Activated CD4-positive, alpha-beta memory T cell treated with anti-CD3 and anti-CD28 coated beads, Interleukin-2, amount 10 ng/mL, durations not matched to agents 7 days and 5 days (primary cell): Measurements from ENCODE around the gene KRCC1. TPM values are rescaled to one million over a fixed set of nuclear protein-coding genes. Genes with fewer than 3 reads are reported as not detected.

ENCODE experiments used
- CTCF ChIA-PET: fragments of 350-600 bp; sonication (Branson Sonifier 250); formaldehyde crosslinking; loops from one replicate; lab custom pipeline; 2021; ENCODE audit warnings: antibody characterized with exemption, inconsistent platforms; lab: Charles Lee
- POLR2A ChIA-PET: fragments of 350-600 bp; sonication (Branson Sonifier 250); formaldehyde crosslinking; loops from one replicate; lab custom pipeline; 2021; ENCODE audit warnings: antibody characterized with exemption; lab: Charles Lee
- DNase-seq: peaks from one replicate; pipeline ENCODE4 v3.0.0-alpha.2; 2020
- H3K27ac Mint-ChIP-seq: one replicate; pipeline ENCODE4 v1.8.0; 2021; ENCODE audit warnings: mild to moderate bottlenecking, mixed read lengths
- H3K27me3 Mint-ChIP-seq: one replicate; pipeline ENCODE4 v1.8.0; 2021; ENCODE audit warnings: mixed read lengths
- H3K36me3 Mint-ChIP-seq: one replicate; pipeline ENCODE4 v1.8.0; 2021; ENCODE audit warnings: low read depth, mixed read lengths
- H3K4me1 Mint-ChIP-seq: one replicate; pipeline ENCODE4 v1.8.0; 2021; ENCODE audit warnings: mixed read lengths
- H3K4me3 Mint-ChIP-seq: one replicate; pipeline ENCODE4 v1.8.0; 2021; ENCODE audit warnings: mild to moderate bottlenecking, mixed read lengths
- H3K9me3 Mint-ChIP-seq: one replicate; pipeline ENCODE4 v1.8.0; 2021; ENCODE audit warnings: mixed read lengths
- total RNA-seq, 2 experiments: library from RNA; stranded (reverse); gene quantifications; one replicate each; pipeline ENCODE4 v1.2.3, GENCODE V29; 2021

KRCC1 gene
- total RNA-seq, 2 experiments from 2014 or later, result 18.8 to 19.1 TPM

- POLR2A ChIA-PET, result no interaction called here
- no peaks in the 10 kb centered on the region for H3K27me3 Mint-ChIP-seq
- no peak overlapping the region for H3K4me3 Mint-ChIP-seq
- no peak for DNase-seq
- H3K36me3 Mint-ChIP-seq, result no peaks in the 10 kb centered on the region
- H3K9me3 Mint-ChIP-seq, result no peaks in the 10 kb centered on the region
- no peak overlapping the region for H3K27ac Mint-ChIP-seq
- CTCF ChIA-PET, result no interaction called here
- H3K4me1 Mint-ChIP-seq, result peaks cover 2% of the 10 kb centered on the region
These were observed 32.2 kb upstream of the KRCC1 start for GRCh38 chr2:88087763-88088162.

GRCh38 chr2:88087073-88087472 lies 31.5 kb upstream of the KRCC1 start:
- ChIA-PET CTCF (no interaction called here), POLR2A (no interaction called here)
- DNase-seq, result no peak
- H3K9me3 Mint-ChIP-seq, result no peaks in the 10 kb centered on the region
- no peak overlapping the region for H3K4me3 Mint-ChIP-seq
- H3K27me3 Mint-ChIP-seq, result no peaks in the 10 kb centered on the region
- no peak overlapping the region for H3K27ac Mint-ChIP-seq
- no peaks in the 10 kb centered on the region for H3K36me3 Mint-ChIP-seq
- peaks cover 2% of the 10 kb centered on the region for H3K4me1 Mint-ChIP-seq

GRCh38 chr2:88086401-88086800 lies 30.8 kb upstream of the KRCC1 start:
- ChIA-PET CTCF (interaction anchor here (1.6 kb wide), 1 partner anchor 26 kb away, joined by 3 read pairs; no protein-coding TSS in a partner anchor), POLR2A (no interaction called here)
- no peak for DNase-seq
- no peak overlapping the region for H3K27ac Mint-ChIP-seq
- H3K36me3 Mint-ChIP-seq, result no peaks in the 10 kb centered on the region
- no peaks in the 10 kb centered on the region for H3K9me3 Mint-ChIP-seq
- no peak overlapping the region for H3K4me3 Mint-ChIP-seq
- H3K4me1 Mint-ChIP-seq, result peaks cover 2% of the 10 kb centered on the region
- no peaks in the 10 kb centered on the region for H3K27me3 Mint-ChIP-seq

GRCh38 chr2:88085602-88086001 lies 30.0 kb upstream of the KRCC1 start:
- no peak overlapping the region for H3K27ac Mint-ChIP-seq

GRCh38 chr2:88085099-88085498 lies 29.5 kb upstream of the KRCC1 start:
- no peaks in the 10 kb centered on the region for H3K9me3 Mint-ChIP-seq
- no peaks in the 10 kb centered on the region for H3K36me3 Mint-ChIP-seq
- H3K4me1 Mint-ChIP-seq, result no peaks in the 10 kb centered on the region
- ChIA-PET POLR2A (no interaction called here), CTCF (interaction anchor here (1.6 kb wide), 1 partner anchor 25 kb away, joined by 3 read pairs; no protein-coding TSS in a partner anchor)
- no peaks in the 10 kb centered on the region for H3K27me3 Mint-ChIP-seq
- no peak overlapping the region for H3K4me3 Mint-ChIP-seq
- H3K27ac Mint-ChIP-seq, result no peak overlapping the region
- DNase-seq, result no peak

More at GRCh38 chr2:88085602-88086001, 30.0 kb upstream of the KRCC1 start:
- H3K27me3 Mint-ChIP-seq, result no peaks in the 10 kb centered on the region
- no peak overlapping the region for H3K4me3 Mint-ChIP-seq
- H3K36me3 Mint-ChIP-seq, result no peaks in the 10 kb centered on the region
- ChIA-PET CTCF (interaction anchor here (1.6 kb wide), 1 partner anchor 26 kb away, joined by 3 read pairs; no protein-coding TSS in a partner anchor), POLR2A (no interaction called here)
- no peak for DNase-seq
- H3K4me1 Mint-ChIP-seq, result peaks cover 2% of the 10 kb centered on the region
- no peaks in the 10 kb centered on the region for H3K9me3 Mint-ChIP-seq

- H3K4me3 Mint-ChIP-seq, result no peak overlapping the region
- H3K36me3 Mint-ChIP-seq, result no peaks in the 10 kb centered on the region
- H3K4me1 Mint-ChIP-seq, result no peaks in the 10 kb centered on the region
- ChIA-PET CTCF (interaction anchor here (1.2 kb wide), 1 partner anchor 23 kb away, joined by 4 read pairs; no protein-coding TSS in a partner anchor), POLR2A (no interaction called here)
- H3K27me3 Mint-ChIP-seq, result no peaks in the 10 kb centered on the region
- H3K9me3 Mint-ChIP-seq, result no peaks in the 10 kb centered on the region
- H3K27ac Mint-ChIP-seq, result no peak overlapping the region
- no peak for DNase-seq
These were observed 27.2 kb upstream of the KRCC1 start for GRCh38 chr2:88082781-88083180.

GRCh38 chr2:88081924-88082608 lies 26.5 kb upstream of the KRCC1 start:
- ChIA-PET POLR2A (no interaction called here), CTCF (interaction anchor here (0.6 to 1.2 kb wide), 4 partner anchors 15 to 78 kb away, joined by 3 to 4 read pairs (median 3); no protein-coding TSS in a partner anchor)
- no peaks in the 10 kb centered on the region for H3K36me3 Mint-ChIP-seq
- no peak for DNase-seq
- no peaks in the 10 kb centered on the region for H3K4me1 Mint-ChIP-seq
- no peak overlapping the region for H3K4me3 Mint-ChIP-seq
- H3K27me3 Mint-ChIP-seq, result no peaks in the 10 kb centered on the region
- no peaks in the 10 kb centered on the region for H3K9me3 Mint-ChIP-seq
- H3K27ac Mint-ChIP-seq, result no peak overlapping the region

GRCh38 chr2:88080545-88080944 lies 25.0 kb upstream of the KRCC1 start:
- peaks cover 3% of the 10 kb centered on the region for H3K27me3 Mint-ChIP-seq
- no peaks in the 10 kb centered on the region for H3K4me1 Mint-ChIP-seq
- H3K36me3 Mint-ChIP-seq, result no peaks in the 10 kb centered on the region
- no peak overlapping the region for H3K4me3 Mint-ChIP-seq
- no peaks in the 10 kb centered on the region for H3K9me3 Mint-ChIP-seq
- ChIA-PET CTCF (no interaction called here), POLR2A (no interaction called here)
- no peak for DNase-seq
- no peak overlapping the region for H3K27ac Mint-ChIP-seq

- Mint-ChIP-seq H3K27me3 (peaks cover 7% of the 10 kb centered on the region), H3K27ac (no peak overlapping the region), H3K9me3 (no peaks in the 10 kb centered on the region), H3K4me1 (no peaks in the 10 kb centered on the region), H3K36me3 (no peaks in the 10 kb centered on the region), H3K4me3 (no peak overlapping the region)
- ChIA-PET POLR2A (no interaction called here), CTCF (interaction anchor here (0.6 kb wide), 1 partner anchor 34 kb away, joined by 4 read pairs; no protein-coding TSS in a partner anchor)
- DNase-seq, result no peak
These were observed 23.1 kb upstream of the KRCC1 start for GRCh38 chr2:88078643-88079172.

GRCh38 chr2:88077080-88077479 lies 21.5 kb upstream of the KRCC1 start:
- no peaks in the 10 kb centered on the region for H3K4me1 Mint-ChIP-seq
- H3K27me3 Mint-ChIP-seq, result peaks cover 7% of the 10 kb centered on the region
- DNase-seq, result no peak
- CTCF ChIA-PET, result no interaction called here
- no peaks in the 10 kb centered on the region for H3K36me3 Mint-ChIP-seq
- H3K9me3 Mint-ChIP-seq, result no peaks in the 10 kb centered on the region
- POLR2A ChIA-PET, result no interaction called here
- no peak overlapping the region for H3K4me3 Mint-ChIP-seq
- no peak overlapping the region for H3K27ac Mint-ChIP-seq

GRCh38 chr2:88074854-88075292 lies 19.3 kb upstream of the KRCC1 start:
- no peak for DNase-seq
- ChIA-PET CTCF (interaction anchor here (1.0 kb wide), 1 partner anchor 14 kb away, joined by 4 read pairs; no protein-coding TSS in a partner anchor), POLR2A (no interaction called here)
- H3K4me1 Mint-ChIP-seq, result no peaks in the 10 kb centered on the region
- no peaks in the 10 kb centered on the region for H3K9me3 Mint-ChIP-seq
- H3K36me3 Mint-ChIP-seq, result no peaks in the 10 kb centered on the region
- H3K27ac Mint-ChIP-seq, result no peak overlapping the region
- no peak overlapping the region for H3K4me3 Mint-ChIP-seq
- H3K27me3 Mint-ChIP-seq, result peaks cover 10% of the 10 kb centered on the region

- CTCF ChIA-PET, result interaction anchor here (1.0 kb wide), 1 partner anchor 14 kb away, joined by 4 read pairs; no protein-coding TSS in a partner anchor
- H3K9me3 Mint-ChIP-seq, result no peaks in the 10 kb centered on the region
- no peak overlapping the region for H3K27ac Mint-ChIP-seq
- H3K4me3 Mint-ChIP-seq, result no peak overlapping the region
- POLR2A ChIA-PET, result no interaction called here
- no peak for DNase-seq
- no peaks in the 10 kb centered on the region for H3K36me3 Mint-ChIP-seq
- no peaks in the 10 kb centered on the region for H3K4me1 Mint-ChIP-seq
- H3K27me3 Mint-ChIP-seq, result peaks cover 10% of the 10 kb centered on the region
These were observed 18.6 kb upstream of the KRCC1 start for GRCh38 chr2:88074150-88074549.

- Mint-ChIP-seq H3K27ac (no peak overlapping the region), H3K36me3 (no peaks in the 10 kb centered on the region), H3K4me3 (no peak overlapping the region), H3K4me1 (no peaks in the 10 kb centered on the region), H3K27me3 (peaks cover 10% of the 10 kb centered on the region), H3K9me3 (no peaks in the 10 kb centered on the region)
- ChIA-PET CTCF (no interaction called here), POLR2A (no interaction called here)
- no peak for DNase-seq
These were observed 15.8 kb upstream of the KRCC1 start for GRCh38 chr2:88071365-88071764.
